ENCODE measurements around the gene SPINT3.
"Not testable (repeated sequence)": the region's sequence is repeated elsewhere in the genome, so short reads cannot be mapped to it uniquely, and the experiment has no call there.

SPINT3 gene

DNA sequence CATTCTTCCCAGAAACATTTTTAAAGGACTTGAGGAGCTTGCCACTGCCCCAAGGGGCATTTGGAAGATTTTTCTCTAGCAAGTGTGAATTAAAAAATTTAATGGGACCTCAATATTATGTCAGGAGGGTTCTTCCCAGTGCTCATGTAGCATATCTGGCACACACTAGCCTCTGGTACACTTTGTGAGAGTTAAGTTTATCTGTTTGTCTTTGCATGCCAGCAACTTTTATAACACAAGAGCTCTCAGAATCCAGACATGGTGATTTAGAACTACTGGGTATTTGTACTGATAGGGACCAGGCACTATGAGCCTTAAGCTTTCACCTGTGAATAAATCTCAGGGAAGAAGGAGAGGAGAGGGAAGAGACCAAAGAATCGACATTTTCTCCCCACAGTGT lies 12.9 kb downstream of the SPINT3 start:
- DNase-seq (ENCODE audit: low spot score): no peak

DNA sequence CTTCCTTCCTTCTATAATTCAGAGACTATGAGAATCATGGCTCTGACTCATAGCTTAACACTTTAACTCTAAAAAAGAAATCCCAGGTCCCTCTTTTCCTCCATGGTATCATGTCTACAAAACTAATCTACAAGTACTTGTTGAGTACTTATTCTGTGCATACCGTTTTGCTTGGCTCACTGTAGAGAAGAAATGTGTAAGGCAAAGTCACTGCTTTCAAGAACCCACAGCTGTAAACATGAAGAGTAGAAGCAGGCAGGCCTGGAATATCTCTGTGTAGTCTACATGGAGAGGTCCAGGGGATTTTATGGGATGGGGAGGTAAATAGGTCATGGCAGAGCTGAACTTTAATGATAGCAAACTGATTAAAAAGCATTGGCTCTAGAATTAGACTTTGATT lies 13.8 kb downstream of the SPINT3 start:
- no peak for DNase-seq (ENCODE audit: low spot score)

DNA sequence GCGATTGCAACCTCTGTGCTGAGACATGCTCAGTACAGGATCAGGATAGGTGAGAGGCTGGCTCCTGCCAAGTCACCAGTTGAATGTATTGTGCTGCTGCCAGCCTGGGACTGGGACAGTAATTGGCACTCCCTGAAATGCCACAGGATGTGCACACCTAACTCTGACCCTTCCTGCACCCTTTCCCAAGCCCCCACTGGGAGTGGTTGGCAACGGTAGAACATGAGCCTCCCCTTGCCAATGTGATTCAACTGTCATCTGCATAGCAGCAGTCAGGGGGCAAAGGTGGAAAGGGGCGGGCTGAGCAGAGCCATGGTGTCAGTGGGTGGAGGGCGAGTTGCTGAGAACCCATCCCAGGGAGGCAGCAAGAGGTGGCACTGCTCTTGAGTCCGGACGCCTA lies 15.4 kb downstream of the SPINT3 start:
- DNase-seq (ENCODE audit: low spot score): no peak

DNA sequence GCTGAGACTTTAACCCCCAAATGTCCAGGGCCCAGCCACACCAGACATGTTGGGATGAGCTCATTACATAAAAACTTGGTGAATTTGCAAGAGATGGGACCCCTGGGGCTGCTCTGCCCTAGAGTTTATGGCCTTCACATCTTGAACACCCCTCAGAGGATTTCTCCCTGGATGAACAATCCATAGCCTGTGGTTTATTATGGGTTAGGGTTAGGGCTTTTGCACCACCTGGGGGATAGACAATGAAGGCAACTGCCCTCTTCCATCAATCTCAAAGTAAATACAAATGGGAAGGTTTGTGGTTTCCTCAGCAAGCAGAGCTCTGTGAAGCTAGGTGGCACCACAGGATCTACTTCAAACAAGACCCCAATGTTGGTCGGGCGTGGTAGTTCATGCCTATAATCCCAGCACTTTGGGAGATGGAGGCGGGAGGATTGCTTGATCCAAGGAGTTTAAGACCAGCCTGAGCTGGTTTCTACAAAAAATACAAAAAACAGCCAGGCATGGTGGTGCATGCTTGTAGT lies 17.4 kb downstream of the SPINT3 start:
- no peak for DNase-seq (ENCODE audit: low spot score)

DNA sequence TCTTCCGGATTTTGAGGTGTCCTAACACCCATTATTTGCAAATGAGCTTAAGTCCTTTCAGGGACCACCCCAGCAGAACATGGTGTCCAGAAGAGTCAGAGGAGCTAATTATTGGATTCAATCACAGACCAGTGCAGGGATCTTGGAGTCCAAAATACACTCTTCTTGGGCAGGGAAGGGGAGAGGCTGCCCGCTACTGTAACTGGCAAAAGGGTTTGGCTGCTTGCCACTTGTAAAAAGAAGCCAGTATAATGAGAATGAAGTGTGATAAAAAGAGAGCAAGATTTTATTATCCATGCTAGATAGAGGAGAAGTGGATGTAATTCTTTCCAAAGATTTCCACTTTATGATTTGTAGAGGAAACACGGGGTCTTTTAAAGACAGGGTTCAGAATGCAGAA lies 19.3 kb downstream of the SPINT3 start:
- no peak for DNase-seq (ENCODE audit: low spot score)

- DNase-seq (ENCODE audit: low spot score): no peak
Measured at GRCh38 chr20:45495501-45495941, 19.9 kb downstream of the SPINT3 start.

DNA sequence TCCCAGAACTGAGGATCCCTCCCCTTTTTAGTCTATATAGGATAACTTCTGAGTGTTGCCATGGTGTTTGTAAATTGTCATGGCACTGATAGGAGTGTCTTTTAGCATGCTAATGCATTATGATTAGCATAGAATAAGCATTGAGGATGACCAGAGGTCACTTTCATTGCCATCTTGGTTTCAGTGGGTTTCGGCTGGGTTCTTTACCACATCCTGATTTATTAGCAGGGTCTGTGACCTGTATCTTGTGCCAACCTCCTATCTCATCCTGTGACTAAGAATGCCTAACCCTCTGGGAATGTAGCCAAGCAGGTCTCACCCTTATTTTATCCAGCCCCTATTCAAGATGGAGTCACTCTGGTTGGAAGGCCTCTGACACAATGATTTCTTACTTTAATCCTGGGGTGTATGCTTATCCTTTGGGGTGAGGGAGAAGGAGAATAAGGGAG lies 26.3 kb downstream of the SPINT3 start:
- no peak for DNase-seq (ENCODE audit: low spot score)

DNA sequence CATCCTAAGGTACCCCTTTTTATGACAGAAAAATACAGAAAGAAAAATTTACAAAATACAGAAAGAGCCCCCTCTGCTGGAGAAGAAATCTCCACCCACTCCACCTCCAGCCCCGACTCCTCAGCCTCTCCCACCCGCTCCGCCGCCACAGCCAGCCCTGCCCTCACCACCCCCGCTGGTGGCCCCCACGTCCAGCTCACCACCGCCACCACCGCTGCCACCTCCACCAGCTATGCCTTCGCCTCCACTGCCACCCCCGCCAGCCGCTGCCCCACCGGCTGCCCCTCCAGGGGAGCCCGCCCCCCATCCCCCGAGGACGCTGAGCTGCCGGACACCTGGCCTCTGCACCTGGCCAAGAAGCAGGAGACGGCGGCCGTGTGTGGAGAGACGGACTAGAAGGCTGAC lies 28.2 kb downstream of the SPINT3 start:
- no peak for DNase-seq (ENCODE audit: low spot score)

- DNase-seq (ENCODE audit: low spot score): no peak
Measured at GRCh38 chr20:45485388-45485787, 30.0 kb downstream of the SPINT3 start.

- DNase-seq (ENCODE audit: low spot score): no peak
Measured at GRCh38 chr20:45484676-45485075, 30.7 kb downstream of the SPINT3 start.

DNA sequence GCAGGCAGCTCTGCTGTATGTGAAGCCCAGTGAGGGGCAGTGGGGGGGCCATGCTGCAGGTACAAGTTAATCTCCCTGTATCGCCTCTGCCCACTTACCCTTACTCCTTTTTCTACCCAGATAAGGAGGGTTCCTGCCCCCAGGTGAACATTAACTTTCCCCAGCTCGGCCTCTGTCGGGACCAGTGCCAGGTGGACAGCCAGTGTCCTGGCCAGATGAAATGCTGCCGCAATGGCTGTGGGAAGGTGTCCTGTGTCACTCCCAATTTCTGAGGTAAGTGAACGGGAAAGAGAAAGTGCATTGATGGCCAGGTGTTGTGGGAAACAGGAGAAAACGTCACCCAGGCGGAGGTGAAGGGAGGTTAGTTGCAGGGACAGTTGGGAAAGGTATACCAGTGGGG lies 35.6 kb downstream of the SPINT3 start:
- DNase-seq (ENCODE audit: low spot score): no peak

DNA sequence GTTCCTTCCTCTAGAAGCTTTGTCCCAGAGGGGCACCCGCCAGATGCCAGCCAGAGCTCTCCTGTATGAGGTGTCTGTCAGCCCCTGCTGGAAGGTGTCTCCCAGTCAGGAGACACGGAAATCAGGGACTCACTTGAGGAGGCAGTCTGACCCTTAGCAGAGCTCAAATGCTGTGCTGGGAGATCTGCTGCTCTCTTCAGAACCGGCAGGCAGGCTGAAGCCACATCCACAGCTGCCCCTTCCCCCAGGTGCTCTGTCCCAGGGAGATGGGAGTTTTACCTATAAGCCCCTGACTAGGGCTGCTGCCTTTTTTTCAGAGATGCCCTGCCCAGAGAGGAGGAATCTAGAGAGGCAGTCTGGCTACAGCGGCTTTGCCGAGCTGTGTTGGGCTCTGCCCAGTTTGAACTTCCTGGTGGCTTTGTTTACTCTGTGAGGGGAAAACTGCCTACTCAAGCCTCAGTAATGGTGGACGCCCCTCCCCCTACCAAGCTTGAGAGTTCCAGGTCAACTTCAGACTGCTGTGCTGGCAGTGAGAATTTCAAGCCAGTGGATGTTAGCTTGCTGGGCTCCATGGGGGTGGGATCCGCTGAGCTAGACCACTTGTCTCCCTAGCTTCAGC lies 37.8 kb downstream of the SPINT3 start:
- not testable (repeated sequence) for DNase-seq (ENCODE audit: low spot score)

DNA sequence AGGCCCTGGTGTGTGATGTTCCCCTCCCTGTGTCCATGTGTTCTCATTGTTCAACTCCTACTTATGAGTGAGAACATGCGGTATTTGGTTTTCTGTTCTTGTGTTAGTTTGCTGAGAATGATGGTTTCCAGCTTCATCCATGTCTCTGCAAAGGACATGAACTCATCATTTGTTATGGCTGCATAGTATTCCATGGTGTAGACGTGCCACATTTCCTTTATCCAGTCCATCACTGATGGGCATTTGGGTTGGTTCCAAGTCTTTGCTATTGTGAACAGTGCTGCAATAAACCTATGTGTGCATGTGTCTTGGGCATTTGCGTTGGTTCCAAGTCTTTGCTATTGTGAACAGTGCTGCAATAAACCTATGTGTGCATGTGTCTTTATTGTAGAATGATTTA lies 43.1 kb downstream of the SPINT3 start:
- not testable (repeated sequence) for DNase-seq (ENCODE audit: low spot score)

- no peak for DNase-seq (ENCODE audit: low spot score)
Measured at GRCh38 chr20:45470937-45471336, 44.5 kb downstream of the SPINT3 start.

DNA sequence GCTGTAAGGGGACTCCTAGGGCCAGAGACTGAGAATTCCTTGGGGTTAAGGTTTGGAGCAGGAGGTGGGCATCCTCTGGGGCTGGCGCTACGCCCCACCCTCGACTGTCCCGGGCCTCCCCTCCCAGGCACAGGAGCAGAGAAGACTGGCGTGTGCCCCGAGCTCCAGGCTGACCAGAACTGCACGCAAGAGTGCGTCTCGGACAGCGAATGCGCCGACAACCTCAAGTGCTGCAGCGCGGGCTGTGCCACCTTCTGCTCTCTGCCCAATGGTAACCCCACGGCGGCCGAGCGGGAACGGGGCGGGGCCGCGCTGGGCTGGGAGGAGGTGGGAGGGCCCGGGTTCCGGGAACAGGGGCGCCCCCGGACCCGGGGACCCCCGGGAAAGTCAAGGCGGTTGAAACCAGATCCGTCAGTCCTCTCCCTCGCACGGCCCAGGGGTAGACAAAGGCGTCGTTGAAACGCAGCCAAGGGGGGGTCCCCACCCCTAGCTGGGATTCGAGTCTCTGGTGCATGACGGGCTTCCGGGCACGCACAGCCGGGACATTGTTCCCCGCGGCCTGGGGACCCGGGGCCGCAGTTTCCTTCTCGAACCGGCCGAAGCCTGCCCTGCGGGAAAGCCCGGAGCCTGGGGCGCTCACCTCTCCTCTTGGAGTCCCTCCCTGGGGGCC lies 45.0 kb downstream of the SPINT3 start:
- no peak for DNase-seq (ENCODE audit: low spot score)

DNA sequence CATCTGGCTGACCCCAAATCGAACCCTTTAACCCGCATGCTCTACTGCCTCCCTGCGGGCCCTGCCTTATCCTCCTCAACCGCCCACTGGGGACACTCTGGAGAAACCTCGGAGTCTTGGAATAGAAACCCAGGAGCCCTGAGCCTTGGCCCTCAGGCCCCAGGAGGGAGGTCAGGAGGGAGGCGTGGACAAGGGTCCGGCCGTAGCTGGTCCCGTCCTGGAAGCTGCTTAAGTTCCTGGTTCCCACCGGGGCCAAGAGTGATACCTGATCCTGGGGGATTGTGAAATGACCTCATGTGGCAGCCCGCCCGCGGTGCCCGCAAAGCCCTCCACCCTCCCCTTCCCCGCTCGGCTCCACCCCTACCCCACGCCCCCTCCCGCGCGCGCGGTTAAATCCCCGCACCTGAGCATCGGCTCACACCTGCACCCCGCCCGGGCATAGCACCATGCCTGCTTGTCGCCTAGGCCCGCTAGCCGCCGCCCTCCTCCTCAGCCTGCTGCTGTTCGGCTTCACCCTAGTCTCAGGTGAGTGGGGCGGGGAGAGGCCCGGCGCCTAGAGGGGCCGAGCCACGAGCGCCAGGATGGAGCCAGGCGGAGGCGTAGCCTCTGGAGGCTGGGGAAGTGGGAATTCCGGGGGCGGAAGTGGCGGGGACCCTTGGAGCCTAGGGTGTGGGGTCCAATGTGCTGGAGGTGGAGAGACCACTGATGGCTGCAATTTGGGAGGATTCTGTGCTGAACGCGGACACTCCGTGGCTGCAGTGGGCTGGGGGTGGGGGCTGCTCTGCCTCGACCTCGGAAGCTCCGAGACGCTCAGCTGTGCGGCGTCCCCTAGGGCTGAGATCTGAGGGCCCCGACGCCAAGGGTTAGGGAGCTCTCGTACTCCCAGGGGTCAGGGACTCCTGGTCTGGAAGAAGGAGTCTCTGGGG lies 45.8 kb downstream of the SPINT3 start, which contains the start of gene WFDC2:
TSS of gene WFDC2 (plus strand) at position 418 of the 926 bp plus-strand sequence. CDS start at position 447, 29 bp downstream.
- DNase-seq (ENCODE audit: low spot score): no peak

DNA sequence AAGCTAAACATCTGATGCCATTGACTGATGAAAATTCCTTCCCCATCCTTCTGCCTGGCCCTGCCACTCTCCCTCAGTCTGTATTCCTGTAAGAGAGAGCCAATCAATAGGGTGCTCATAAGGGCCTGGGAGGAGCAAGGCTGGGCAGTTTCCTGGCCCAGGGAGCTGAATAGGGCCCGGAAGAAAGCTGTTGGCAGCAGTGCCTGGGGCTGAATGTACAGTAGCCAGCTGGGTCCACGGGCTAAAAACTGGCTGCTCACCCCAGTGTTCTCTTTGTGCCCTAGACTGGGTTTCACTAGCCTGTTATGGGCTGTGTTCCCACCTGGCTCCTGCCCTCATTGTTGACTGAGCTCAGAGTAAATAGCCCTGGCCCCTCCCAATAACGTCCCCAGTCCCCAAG lies 47.6 kb downstream of the SPINT3 start:
- DNase-seq (ENCODE audit: low spot score): no peak

- DNase-seq (ENCODE audit: low spot score): no peak
Measured at GRCh38 chr20:45467172-45467571, 48.2 kb downstream of the SPINT3 start.

GRCh38 chr20:45465491-45466266 lies 49.7 kb downstream of the SPINT3 start:
- no peak for DNase-seq (ENCODE audit: low spot score)

GRCh38 chr20:45463709-45464108 lies 51.7 kb downstream of the SPINT3 start:
- no peak for DNase-seq (ENCODE audit: low spot score)

DNA sequence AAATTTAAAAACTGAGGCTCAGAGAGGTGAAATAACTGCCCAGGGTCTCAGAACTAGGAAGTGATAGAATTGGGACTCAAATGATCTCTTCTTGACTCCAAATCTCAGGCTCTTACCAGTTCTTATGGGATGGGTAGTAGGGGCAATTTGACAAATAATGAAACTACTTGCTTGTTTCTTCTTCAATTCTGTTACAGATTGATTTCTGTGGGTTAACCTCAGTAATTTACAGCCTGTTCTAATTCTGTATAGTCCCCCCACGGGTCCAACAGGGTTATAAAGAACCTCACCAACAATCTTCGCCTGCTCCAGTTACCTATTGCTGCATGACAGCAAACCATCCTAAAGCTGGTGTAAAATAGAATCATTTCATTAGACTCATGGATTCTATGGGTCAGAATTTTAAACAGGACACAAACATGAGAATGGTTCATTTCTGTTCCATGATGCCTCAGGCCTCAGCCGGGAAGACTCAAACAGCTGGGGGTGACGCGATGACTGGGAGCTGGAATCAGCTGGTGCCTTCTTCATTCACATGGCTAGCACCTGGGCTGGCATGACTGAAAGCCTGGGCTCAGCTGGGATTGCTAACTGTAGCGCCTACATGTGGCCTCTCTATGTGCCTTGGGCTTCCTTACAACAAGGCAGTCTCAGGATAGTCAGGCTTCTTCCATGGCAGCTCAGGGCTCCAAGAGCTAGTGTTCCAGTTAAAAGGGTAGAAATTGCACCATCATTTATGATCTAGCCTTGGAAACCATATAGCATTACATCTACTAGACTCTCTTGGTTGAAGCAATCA lies 52.5 kb downstream of the SPINT3 start:
- DNase-seq (ENCODE audit: low spot score): no peak
